Chondrocyte (in vitro differentiated cells): ENCODE data around the gene PLPPR1. TPM values are rescaled to one million over a fixed set of nuclear protein-coding genes. Genes with fewer than 3 reads are reported as not detected.

ENCODE experiments used
- DNase-seq: peaks from one replicate; pipeline ENCODE4 v3.0.0; 2021; ENCODE audit warnings: mixed read lengths, low spot score
- H3K27ac Mint-ChIP-seq: one replicate; pipeline ENCODE4 v1.8.0; 2021; ENCODE audit warnings: mild to moderate bottlenecking, moderate library complexity, mixed read lengths; ENCODE audit not compliant: unreplicated experiment
- H3K27me3 Mint-ChIP-seq: 2 replicates; pipeline ENCODE4 v1.8.0; 2021; ENCODE audit warnings: low read depth, mixed read lengths
- H3K36me3 Mint-ChIP-seq: 2 replicates; pipeline ENCODE4 v1.8.0; 2021; ENCODE audit warnings: low read depth, mixed read lengths
- H3K4me1 Mint-ChIP-seq: 2 replicates; pipeline ENCODE4 v1.8.0; 2021; ENCODE audit warnings: low read depth, mild to moderate bottlenecking, mixed read lengths
- H3K4me3 Mint-ChIP-seq: one replicate; pipeline ENCODE4 v1.8.0; 2021; ENCODE audit warnings: mild to moderate bottlenecking, moderate library complexity, mixed read lengths; ENCODE audit not compliant: unreplicated experiment
- H3K9me3 Mint-ChIP-seq: 2 replicates; pipeline ENCODE4 v1.8.0; 2021; ENCODE audit warnings: low read depth, mixed read lengths
- CTCF ChIP-seq: fragments of 200-600 bp; sonication (generic); IDR thresholded peaks from 2 replicates; pipeline ENCODE4 v1.5.0; 2021; ENCODE audit warnings: antibody characterized with exemption, mild to moderate bottlenecking, moderate library complexity
- total RNA-seq: library from RNA; stranded (reverse); gene quantifications from 3 replicates; pipeline ENCODE4 v1.2.1, GENCODE V29; 2021

PLPPR1 gene
- total RNA-seq, 1 donor from 2014 or later: not detected

- Mint-ChIP-seq H3K9me3 (no peaks in the 10 kb centered on the region), H3K4me3 (no peak overlapping the region), H3K27ac (no peak overlapping the region), H3K36me3 (no peaks in the 10 kb centered on the region), H3K4me1 (no peaks in the 10 kb centered on the region), H3K27me3 (peaks cover 35% of the 10 kb centered on the region)
- no peak for DNase-seq
- TF ChIP-seq CTCF: no peak
Observed at GRCh38 chr9:101333926-101334702, 305.6 kb downstream of the PLPPR1 start.

GRCh38 chr9:101336091-101336490 lies 307.6 kb downstream of the PLPPR1 start:
- Mint-ChIP-seq H3K27me3 (peaks cover 32% of the 10 kb centered on the region), H3K27ac (no peak overlapping the region), H3K36me3 (no peaks in the 10 kb centered on the region), H3K4me3 (no peak overlapping the region), H3K4me1 (no peaks in the 10 kb centered on the region), H3K9me3 (no peaks in the 10 kb centered on the region)
- no peak for TF ChIP-seq CTCF
- no peak for DNase-seq

GRCh38 chr9:101337237-101337636 lies 308.7 kb downstream of the PLPPR1 start:
- Mint-ChIP-seq H3K27ac (no peak overlapping the region), H3K36me3 (no peaks in the 10 kb centered on the region), H3K4me1 (no peaks in the 10 kb centered on the region), H3K27me3 (peaks cover 34% of the 10 kb centered on the region), H3K4me3 (no peak overlapping the region), H3K9me3 (no peaks in the 10 kb centered on the region)
- no peak for TF ChIP-seq CTCF
- no peak for DNase-seq

GRCh38 chr9:101341958-101342357 lies 313.4 kb downstream of the PLPPR1 start:
- Mint-ChIP-seq H3K4me1 (no peaks in the 10 kb centered on the region), H3K36me3 (no peaks in the 10 kb centered on the region), H3K9me3 (no peaks in the 10 kb centered on the region), H3K4me3 (no peak overlapping the region), H3K27ac (no peak overlapping the region), H3K27me3 (peaks cover 35% of the 10 kb centered on the region)
- DNase-seq: no peak
- no peak for TF ChIP-seq CTCF

GRCh38 chr9:101342595-101342994 lies 314.1 kb downstream of the PLPPR1 start:
- Mint-ChIP-seq H3K27me3 (peaks cover 37% of the 10 kb centered on the region), H3K4me1 (no peaks in the 10 kb centered on the region), H3K36me3 (no peaks in the 10 kb centered on the region), H3K9me3 (no peaks in the 10 kb centered on the region), H3K27ac (no peak overlapping the region), H3K4me3 (no peak overlapping the region)
- no peak for TF ChIP-seq CTCF
- DNase-seq: no peak
